Fibroblast of the aortic adventitia (primary cell): ENCODE data around the gene ZDHHC16. TPM values are rescaled to one million over a fixed set of nuclear protein-coding genes. Genes with fewer than 3 reads are reported as not detected.
"Not testable (repeated sequence)": the region's sequence is repeated elsewhere in the genome, so short reads cannot be mapped to it uniquely, and the experiment has no call there.

Source experiments
- DNase-seq: peaks from one replicate; pipeline ENCODE4 v3.0.0-alpha.2; 2010; ENCODE audit warnings: low read depth
- H3K4me3 ChIP-seq: 2 replicates; pipeline ENCODE4 v1.5.1; 2011; ENCODE audit warnings: low read depth, mild to moderate bottlenecking, control low read depth, low read length, moderate library complexity
- total RNA-seq: library from RNA; depleted of rRNA; stranded (reverse); fragments of >200 nt; gene quantifications from 2 replicates; pipeline ENCODE4 v1.2.3, GENCODE V29; 2012; ENCODE audit warnings: low replicate concordance
- TF ChIP-seq, protein P1 (sequence below): IDR thresholded peaks from 2 replicates; pipeline ENCODE4 v1.5.1; 2011; ENCODE audit warnings: mild to moderate bottlenecking, low read length, control low read depth, inconsistent platforms; ENCODE audit not compliant: insufficient read depth

Gene ZDHHC16
- total RNA-seq, 1 donor, result 45.5 TPM

DNA sequence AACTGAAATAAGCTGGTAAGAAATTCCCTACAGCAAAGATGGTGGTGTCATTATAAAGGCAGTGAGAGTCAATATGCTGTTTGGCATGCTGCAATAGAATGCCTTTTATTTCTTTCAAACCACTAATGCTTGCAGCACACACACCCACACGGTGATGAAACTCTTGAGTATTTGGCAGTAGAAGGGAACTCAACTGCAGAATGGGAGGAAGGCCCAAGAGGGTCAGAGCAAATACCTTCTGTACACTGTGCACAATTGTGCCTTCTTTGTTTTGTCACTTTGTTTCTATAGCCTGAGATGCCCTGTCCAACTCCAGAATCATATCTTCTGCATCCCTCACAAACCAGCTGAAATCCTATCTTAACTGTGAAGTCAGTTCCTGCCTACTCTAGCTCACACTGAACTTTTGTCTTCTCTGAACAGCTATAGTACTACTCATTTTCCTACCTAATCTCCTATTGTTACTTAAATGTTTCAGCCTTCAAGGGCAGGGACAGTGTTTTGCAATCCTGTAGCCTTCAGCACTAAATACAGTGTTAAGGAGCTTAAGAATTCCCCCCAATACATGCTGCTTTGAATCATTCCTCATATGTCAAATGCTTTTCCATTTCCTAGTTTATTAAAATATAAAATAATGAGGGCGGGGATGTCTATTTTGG, 30.1 kb downstream of the ZDHHC16 start:
- no peak overlapping the region for H3K4me3 ChIP-seq
- TF ChIP-seq, protein P1, sequence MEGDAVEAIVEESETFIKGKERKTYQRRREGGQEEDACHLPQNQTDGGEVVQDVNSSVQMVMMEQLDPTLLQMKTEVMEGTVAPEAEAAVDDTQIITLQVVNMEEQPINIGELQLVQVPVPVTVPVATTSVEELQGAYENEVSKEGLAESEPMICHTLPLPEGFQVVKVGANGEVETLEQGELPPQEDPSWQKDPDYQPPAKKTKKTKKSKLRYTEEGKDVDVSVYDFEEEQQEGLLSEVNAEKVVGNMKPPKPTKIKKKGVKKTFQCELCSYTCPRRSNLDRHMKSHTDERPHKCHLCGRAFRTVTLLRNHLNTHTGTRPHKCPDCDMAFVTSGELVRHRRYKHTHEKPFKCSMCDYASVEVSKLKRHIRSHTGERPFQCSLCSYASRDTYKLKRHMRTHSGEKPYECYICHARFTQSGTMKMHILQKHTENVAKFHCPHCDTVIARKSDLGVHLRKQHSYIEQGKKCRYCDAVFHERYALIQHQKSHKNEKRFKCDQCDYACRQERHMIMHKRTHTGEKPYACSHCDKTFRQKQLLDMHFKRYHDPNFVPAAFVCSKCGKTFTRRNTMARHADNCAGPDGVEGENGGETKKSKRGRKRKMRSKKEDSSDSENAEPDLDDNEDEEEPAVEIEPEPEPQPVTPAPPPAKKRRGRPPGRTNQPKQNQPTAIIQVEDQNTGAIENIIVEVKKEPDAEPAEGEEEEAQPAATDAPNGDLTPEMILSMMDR, result no peak
- DNase-seq, result peak; percentile 90

DNA sequence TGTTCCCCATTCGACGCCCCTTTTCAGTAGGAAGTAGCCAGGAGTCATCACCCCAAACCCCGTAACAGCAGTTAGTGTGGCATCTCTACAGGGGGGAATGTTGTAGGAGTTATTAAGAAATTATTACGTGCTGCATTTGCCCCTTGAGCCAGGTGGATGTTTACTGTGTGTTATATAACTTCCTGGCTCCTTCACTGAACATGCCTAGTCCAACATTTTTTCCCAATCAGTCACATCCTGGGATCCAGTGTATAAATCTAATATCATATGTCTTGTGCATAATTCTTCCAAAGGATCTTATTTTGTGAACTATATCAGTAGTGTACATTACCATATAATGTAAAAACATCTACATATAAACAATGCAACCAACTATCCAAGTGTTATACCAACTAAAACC, 33.4 kb downstream of the ZDHHC16 start:
- not testable (repeated sequence) for DNase-seq

DNA sequence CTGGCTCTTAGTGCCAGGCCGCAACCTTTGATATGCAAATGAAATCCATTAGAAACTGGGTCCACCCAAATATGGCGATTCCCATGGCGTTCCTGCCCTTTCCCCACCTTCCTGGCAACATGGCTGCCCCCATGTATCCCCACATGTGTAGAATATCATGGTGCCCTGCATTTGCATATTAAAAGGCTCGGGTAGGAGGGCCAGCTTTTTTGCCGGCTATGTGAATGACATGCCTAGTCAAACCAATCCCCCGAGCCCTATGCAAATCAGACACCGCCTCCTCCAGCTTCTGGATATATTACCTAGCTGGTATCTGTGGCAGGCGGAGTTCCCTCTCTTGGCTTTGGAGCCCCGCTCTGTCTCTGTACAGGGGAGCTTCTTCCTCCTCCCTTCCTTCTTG, 34.0 kb downstream of the ZDHHC16 start:
- DNase-seq, result no peak
- TF ChIP-seq, protein P1, result no peak
- H3K4me3 ChIP-seq, result no peak overlapping the region

More for the DNA sequence above, 33.4 kb downstream of the ZDHHC16 start:
- not testable (repeated sequence) for H3K4me3 ChIP-seq

DNA sequence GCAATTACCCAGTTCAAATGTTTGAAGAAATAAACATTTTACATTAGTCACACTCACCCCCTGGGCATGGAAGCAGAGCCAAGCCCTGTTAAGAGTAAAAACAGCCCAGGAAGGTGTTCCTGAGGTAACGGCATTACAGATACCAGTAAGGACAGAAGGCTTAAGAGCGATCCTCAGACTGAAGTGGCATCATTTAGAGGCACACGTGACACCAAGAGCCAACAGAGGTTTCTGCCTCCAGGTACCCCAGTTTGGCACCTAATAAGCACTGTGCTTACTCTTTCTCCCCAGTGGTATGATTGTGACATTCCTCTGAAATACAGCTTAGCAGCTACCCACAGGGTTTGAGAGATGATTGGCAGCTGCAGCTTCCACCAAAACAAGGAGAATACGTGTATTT, 35.1 kb downstream of the ZDHHC16 start:
- TF ChIP-seq, protein P1, result no peak
- no peak for DNase-seq
- H3K4me3 ChIP-seq, result no peak overlapping the region

DNA sequence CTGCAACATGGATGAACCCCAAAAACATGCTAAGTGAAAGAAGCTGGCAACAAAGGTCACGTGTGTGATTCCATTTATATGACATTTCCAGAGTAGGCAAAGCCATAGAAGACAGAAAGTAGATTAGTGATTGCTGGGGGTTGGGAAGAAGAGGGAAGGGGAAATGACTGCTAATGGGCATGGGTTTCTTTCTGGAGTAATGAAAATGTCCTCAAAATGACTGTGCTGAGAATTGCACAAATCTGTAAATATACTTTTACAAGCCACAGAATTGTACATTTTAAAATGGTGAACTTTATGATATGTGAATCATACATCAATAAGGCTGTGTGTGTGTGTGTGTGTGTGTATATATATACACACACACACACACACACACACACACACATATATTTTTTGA, 36.4 kb downstream of the ZDHHC16 start:
- DNase-seq, result no peak
- H3K4me3 ChIP-seq, result no peak overlapping the region
- TF ChIP-seq, protein P1, result no peak

DNA sequence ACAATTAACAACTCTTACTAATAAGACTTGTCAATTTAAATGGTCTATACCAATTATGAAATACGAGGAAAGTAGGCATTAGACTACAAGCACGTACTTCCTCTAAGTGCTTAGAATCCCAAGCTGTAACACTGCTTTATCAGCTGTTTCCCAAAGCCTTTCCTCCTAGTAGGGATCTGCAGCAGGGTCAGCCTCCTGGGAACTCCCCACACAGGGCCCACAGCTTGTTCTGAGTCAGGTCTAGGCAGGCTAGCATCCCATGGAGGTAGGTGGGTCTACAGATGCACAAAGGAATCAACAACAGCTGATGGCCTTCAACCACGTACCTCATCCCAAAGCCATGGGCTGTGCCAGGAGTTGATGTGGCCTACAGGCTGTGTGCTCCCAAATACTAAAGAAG, 37.5 kb downstream of the ZDHHC16 start:
- TF ChIP-seq, protein P1, result no peak
- H3K4me3 ChIP-seq, result no peak overlapping the region
- DNase-seq, result no peak

DNA sequence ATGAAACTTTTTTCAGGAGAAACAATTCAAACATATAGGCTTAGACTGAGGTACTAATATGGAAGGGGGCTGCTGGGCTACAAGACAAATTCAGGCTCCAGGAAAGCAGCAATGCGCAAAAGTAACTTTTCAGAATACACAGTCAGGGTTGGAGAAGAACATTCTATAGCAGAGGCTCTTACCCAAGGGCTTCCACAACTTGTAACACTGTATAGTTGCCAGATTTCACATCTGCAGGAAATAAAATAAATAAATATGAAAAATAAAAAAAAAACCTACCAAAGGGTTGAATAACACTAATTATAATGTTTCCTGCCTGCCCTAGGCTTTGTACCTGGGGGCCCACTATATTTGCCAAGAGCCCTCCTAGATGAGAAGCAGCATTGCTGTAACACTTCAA, 37.9 kb downstream of the ZDHHC16 start:
- H3K4me3 ChIP-seq, result no peak overlapping the region
- TF ChIP-seq, protein P1, result no peak
- no peak for DNase-seq
